Activated T-cell treated with anti-CD3 and anti-CD28 coated beads for 48 hours (primary cell): ENCODE results near the gene NALCN.

Experiments used
- DNase-seq: peaks from one replicate; pipeline ENCODE4 v3.0.0-alpha.2; 2020; ENCODE audit warnings: low read depth

NALCN gene

DNA sequence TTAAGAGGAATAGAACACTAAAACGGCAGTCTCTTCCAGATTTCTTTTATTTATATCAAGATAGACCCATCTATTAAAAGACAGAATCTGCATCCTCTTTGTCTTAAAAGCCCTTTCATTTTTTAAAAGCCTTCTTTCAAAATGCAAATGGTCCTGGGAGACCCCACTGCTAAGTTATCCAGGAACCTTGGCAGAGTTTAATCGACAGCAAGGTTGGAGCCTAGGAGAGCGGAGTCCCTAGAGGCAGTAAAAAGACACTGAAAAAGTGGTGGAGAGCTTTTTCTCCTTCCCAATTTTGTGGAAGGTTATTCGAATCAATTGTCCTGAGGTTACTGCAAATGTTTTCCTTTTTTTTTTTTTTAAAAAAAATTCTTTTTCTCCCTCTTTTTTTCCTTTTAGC, 294.7 kb downstream of the NALCN start:
- DNase-seq, result no peak

- no peak for DNase-seq
Measured at GRCh38 chr13:101120007-101120406, 296.3 kb downstream of the NALCN start.

- no peak for DNase-seq
Measured at GRCh38 chr13:101116826-101117225, 299.5 kb downstream of the NALCN start.

GRCh38 chr13:101116341-101116740, 300.0 kb downstream of the NALCN start:
- DNase-seq, result no peak

GRCh38 chr13:101115762-101116171, 300.5 kb downstream of the NALCN start:
- DNase-seq, result no peak

- DNase-seq, result no peak
Measured at GRCh38 chr13:101111894-101112293, 304.4 kb downstream of the NALCN start.

DNA sequence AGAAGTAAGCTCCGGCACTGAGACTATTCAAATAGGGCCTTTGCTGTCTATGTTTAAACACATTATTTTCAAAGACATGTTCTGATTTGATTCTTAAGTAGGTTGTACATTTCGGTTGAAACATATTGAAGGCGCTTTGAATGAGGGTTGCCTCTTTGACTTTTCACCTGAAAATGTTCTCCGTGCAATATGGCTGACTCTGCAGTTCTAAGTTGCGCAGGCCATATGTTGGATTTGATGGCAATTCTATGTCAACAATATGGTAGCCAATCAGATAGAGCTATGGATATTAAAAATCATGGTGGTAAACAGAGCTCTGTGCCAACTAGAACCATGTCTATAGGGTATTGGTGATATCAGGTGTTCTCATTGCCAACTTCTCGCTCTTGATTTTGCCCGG, 307.3 kb downstream of the NALCN start:
- no peak for DNase-seq

- DNase-seq, result no peak
Measured at GRCh38 chr13:101098873-101099272, 317.4 kb downstream of the NALCN start.

DNA sequence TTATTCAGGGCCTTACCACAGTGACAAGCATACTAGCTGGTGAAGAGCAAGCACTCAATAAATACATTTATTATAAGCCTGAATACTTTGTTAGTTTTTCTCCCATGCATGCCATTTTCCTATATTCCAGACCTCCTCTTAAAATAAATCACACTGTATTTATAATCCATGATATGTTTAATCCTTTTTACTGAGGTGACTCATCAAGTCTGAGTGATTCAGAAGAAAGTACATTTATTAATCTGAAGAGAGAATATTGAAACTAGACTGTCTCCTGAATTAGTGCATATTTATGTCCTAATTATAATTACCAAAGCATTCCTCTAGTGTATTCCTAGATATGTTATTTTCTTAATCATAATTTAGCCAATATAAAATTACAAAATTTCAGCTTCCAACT, 323.3 kb downstream of the NALCN start:
- DNase-seq, result no peak

DNA sequence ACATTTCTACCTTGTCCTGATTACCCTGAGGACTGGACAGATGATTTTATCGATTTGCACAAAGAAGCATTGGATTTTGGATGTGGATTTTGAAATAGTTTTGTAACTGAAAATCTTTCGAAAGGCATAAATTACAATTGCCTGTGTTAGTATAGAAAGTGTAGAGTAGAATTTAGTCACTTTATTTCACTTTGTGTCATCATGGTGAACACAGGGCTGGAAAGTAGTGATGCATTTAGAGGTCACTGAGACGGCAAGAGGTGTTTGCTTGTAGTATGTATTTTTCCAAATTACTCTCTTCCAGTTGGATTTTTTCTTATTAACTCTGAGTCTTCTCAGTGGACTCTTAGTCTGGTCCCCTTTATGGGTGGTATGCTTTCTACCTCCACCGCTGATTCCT, 326.0 kb downstream of the NALCN start:
- DNase-seq, result no peak

- no peak for DNase-seq
Measured at GRCh38 chr13:101085551-101085950, 330.8 kb downstream of the NALCN start.

- DNase-seq, result no peak
Measured at GRCh38 chr13:101082441-101082840, 333.9 kb downstream of the NALCN start.

DNA sequence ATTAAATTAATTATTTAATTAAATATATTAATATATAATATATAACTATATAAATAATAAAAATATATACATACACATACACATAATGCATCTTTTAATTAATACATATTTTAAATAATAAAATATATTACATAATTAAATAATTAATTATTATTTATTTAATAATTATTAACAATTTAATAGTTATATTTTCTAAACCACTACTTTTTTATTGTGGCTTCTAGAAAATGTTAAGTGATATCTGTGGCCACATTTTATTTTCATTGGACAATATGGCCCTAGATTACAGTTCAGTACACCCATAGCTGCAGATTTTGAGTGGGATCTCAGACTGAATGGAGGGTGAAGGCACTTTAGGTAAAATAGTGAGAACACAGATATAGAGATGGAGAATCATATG, 335.7 kb downstream of the NALCN start:
- no peak for DNase-seq

DNA sequence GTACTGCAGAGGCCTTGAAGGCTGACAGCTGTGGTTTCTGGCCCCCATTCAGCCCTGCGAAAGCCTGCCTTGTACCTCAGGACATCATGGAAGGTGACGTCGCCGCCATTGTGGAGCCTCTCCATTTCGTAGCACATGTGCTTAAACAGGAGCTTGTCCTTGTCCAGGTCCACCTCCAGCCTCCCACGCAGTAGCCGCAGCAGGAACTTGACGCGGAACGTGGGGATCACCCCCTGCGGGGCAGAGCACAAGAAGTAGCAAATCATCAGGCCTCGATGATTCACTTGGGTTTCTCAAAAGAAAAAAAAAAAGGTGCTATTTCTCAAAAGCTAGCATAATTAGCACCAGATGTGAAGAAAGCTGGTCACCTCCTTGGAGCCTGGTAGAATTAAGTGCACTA, 351.0 kb downstream of the NALCN start:
- DNase-seq, result no peak

- no peak for DNase-seq
Measured at GRCh38 chr13:101059793-101060192, 356.5 kb downstream of the NALCN start.

DNA sequence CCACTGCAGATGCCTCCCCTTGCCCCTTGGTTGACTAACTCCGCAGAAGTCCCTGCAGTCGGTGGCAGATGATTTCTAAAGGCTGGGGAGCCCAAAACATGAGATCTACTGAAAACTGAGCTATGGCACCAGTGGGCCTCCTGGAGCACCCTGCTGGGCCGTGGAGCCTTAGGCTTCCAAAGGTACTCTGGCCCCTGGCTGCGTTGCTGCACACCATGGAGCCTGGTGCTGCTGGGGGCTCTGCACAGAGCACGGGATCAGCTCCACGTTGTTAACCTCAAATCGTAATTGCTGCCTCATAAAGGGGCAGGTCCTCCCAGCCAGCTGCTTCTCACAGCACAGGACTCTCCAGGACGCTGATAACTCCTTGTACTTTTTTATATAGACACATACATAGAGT, 357.5 kb downstream of the NALCN start:
- no peak for DNase-seq

DNA sequence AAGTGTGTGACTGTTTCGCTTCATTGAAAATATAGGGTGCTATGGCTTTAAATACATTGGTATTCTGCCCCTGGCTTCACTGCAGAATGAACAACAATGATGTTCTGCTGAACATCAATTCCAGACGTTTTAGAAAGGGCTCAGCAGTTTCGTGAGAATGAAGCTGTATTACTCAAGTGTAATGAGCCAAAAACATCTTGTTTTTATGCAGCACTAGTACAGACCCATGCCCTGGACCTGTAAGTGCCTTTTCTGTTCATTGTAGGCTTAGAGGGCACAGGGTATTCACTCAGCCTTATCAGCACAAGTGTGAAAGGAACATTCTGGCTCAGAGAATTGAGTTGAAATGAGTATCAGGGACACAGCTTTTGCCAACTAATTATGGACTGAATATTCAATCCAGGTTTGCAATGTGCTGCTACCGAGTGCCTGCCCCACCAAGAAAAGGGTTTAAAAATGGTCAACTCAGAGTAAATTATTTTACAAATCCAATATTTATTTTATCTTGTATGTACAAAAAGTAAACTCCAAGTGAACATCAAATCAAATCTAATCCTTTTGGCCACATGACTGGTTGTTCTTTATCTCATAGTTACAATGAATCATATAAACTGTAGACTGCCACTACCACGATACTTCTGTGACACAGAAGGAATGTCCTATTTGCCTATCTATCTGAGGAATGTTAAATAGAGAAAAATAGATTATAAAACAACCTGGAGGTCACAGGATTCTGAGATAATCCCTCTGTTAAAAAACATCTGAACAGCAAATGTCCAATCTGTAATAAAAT, 362.8 kb downstream of the NALCN start:
- no peak for DNase-seq

DNA sequence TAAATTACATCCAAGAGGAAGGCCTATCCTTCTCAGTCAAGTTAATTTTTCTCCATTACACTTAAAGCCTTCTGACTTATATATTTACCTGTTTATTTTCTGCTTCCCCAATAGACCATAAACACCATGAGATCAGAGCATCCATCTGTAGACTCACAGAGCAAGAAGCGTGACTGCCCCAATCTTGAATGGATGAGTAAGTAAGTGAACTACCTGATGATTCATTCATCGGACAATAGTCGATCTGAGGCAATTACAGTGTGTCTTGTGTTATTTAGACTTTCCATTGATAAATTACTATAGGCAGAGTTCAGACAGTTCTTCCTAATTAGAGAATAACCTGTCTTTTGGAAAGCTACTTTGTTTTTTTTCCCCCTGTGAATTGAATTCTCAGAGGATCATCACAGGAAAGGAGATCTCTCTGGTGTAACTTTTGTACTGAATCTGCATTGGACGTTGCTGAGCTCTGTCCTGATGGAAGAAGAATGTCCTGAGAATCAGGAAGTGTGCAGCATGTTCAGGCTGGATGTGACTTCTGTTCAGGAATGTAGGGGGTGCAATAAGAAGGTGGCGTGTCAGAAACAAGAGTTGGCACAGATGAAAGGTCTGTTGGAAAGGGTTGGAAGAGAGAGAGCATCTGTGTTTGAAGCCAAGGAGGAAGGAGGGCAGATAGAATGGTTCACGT, 367.0 kb downstream of the NALCN start:
- DNase-seq, result no peak

- DNase-seq, result no peak
Measured at GRCh38 chr13:101036546-101036945, 379.8 kb downstream of the NALCN start.

- no peak for DNase-seq
Measured at GRCh38 chr13:101035119-101035620, 381.1 kb downstream of the NALCN start.

DNA sequence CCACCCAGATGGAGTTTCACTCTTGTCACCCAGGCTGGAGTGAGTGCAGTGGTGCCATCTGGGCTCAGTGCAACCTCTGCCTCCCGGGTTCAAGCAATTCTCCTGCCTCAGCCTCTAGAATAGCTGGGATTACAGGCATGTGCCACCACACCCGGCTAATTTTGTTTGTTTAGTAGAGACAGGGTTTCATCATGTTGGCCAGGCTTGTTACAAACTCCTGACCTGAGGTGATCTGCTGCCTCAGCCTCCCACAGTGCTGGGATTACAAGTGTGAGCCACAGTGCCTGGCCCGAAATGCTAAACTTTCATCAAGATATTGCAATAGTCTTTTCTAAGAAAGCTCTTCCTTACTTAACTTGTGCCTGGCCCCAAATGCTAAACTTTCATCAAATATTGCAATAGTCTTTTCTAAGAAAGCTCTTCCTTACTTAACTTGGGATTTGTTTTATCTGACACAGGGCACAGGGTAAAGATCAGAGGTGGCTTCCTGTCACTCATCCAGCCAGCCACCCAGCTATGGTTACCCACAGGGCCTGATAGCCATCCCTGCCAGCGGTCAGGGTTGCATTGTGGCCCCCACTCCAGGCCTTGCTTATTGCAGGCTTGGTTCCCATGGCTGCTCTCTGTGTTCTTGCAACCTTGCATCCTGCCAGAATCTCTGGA, 389.4 kb downstream of the NALCN start:
- DNase-seq, result no peak

DNA sequence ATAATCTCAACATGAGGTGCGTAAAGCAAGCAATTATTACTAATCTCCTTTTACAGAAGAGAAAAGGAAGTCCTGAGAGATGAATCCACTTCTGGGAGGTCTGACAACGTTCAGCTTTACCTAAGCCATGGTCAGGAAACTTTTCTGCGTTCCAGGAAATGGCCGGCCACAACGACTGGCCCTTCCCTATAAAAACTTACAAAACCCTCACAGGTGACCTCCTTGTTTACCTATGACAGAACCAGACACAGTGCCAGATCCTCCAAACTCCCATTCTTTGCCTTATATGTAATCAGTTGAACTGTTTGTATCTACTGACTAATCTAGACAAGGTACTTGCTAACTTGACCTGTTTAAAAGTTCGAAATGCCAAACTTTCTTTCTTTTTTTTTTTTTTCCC, 390.0 kb downstream of the NALCN start:
- no peak for DNase-seq

DNA sequence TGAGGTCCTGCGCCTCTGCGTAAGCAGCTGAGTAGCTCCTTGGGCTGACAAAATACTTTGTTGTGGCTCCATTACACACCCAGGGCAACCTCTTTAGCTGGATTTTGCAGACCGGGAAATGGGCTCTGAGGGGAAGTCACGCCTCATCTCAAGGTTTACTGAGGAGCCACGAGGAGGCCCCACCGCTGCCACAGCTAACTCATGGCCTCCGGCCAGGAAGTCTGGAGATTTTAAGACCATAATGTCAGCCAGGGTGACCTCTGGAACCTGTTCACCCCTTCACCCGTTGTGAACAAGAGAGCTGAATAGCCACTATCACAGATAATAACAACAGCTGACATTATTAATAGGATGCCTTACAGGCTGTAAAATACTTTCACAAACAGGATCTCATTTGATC, 390.4 kb downstream of the NALCN start:
- no peak for DNase-seq
